Heart left ventricle (tissue), 13 donors: ENCODE measurements around the gene NANS.

Experiments
- CTCF ChIP-seq, 12 donors: fragments of 200-600 bp; sonication (generic) in 4 of 12; IDR thresholded peaks; one replicate each; pipeline versions ENCODE4 v1.5.0 to v1.8.0; 2018 to 2022; ENCODE audit warnings: antibody characterized with exemption in 12 of 12, mild to moderate bottlenecking in 5 of 12
- POLR2A ChIP-seq, 2 donors: fragments of 450-650 bp; IDR thresholded peaks; one replicate each; pipeline ENCODE4 v1.6.1; 2017; ENCODE audit warnings: antibody characterized with exemption in 2 of 2, mild to moderate bottlenecking in 2 of 2, moderate library complexity in 2 of 2
- donor health status: ischemic (EF 13 %, LVEDD 7.1; RV severe dilation, severe dysfunction).
- donor health status: DM: no; HTN: yes; CAD: no.
- donor health status: DM: no; HTN: no; CAD: no.
- donor health status: ischemic (EF 25% LVEDD 6.9; RV normal size, moderate dysfunction).
- donor health status: ischemic (EF 25% LVEDD 5.7; RV mildly dilated, moderate dysfunction).
- donor health status: ischemic (EF 35%, LVEDD 5.7; RV mildly dilated, moderate dysfunction).
- donor health status: nonischemic (EF 11% LVEDD 7.7; RV severe dilation, severe dysfunction).
- donor health status: DM: yes; HTN: yes; CAD: no.
- donor health status: PGD.
- donor health status: ischemic (EF 29% LVEDD 5.4; RV normal size, mild dysfunction).
- donor health status: nonischemic (EF 23%, LVEDD 6.1; RV moderate dilation, normal function).

- TF ChIP-seq POLR2A (IDR thresholded peaks at IDR 0.05) (no peak), CTCF (IDR thresholded peaks at IDR 0.05) (no peak)
Measured at GRCh38 chr9:98050351-98050750, 6.2 kb upstream of the NANS start.
